Measurements from ENCODE around the gene GGTA1.

DNA sequence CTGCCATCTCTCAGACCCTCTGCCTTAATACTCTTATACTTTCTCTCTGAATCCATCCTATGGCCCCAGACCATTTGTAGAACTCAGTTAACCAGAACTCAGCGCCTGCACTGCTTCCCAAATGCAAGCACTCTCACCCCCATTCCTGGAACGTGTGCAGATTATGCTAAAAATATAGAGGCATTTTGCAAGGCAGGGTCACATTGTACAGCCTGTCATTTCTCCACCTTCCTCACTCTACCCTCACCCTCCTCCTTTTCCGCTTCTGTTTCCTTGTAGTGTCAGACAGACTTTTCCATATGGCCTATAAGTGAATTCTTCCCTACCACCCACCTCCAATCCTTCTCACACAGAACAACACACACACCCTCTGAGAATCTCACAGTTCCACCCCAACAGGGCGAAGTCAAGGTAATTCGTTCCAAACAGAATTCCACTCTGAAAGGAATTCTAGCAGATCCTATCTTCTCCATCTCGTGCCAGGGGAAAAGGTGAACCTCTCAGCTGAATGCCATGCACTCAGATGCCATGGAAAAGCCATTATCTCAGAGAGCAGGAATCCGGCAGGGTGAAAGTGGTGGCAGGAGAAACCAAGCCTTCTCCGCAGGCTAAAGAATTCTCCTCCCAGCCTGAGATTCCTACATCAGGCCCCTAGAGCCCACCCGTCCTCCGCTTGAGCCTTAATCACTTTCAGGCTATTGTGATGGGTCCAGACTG is 25.3 kb downstream of the GGTA1 start:
- TF ChIP-seq, protein P1, sequence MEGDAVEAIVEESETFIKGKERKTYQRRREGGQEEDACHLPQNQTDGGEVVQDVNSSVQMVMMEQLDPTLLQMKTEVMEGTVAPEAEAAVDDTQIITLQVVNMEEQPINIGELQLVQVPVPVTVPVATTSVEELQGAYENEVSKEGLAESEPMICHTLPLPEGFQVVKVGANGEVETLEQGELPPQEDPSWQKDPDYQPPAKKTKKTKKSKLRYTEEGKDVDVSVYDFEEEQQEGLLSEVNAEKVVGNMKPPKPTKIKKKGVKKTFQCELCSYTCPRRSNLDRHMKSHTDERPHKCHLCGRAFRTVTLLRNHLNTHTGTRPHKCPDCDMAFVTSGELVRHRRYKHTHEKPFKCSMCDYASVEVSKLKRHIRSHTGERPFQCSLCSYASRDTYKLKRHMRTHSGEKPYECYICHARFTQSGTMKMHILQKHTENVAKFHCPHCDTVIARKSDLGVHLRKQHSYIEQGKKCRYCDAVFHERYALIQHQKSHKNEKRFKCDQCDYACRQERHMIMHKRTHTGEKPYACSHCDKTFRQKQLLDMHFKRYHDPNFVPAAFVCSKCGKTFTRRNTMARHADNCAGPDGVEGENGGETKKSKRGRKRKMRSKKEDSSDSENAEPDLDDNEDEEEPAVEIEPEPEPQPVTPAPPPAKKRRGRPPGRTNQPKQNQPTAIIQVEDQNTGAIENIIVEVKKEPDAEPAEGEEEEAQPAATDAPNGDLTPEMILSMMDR (conservative IDR thresholded peaks at IDR 0.05; ENCODE audit: low read depth in 2 of 2): no peak
- TF ChIP-seq JUNB (IDR thresholded peaks at IDR 0.05; ENCODE audit: unreplicated experiment): no peak
- no peak for TF ChIP-seq EZH2 (IDR thresholded peaks at IDR 0.05; ENCODE audit: low read depth, unreplicated experiment)
- no peak for TF ChIP-seq NANOG (IDR thresholded peaks at IDR 0.05; ENCODE audit: borderline replicate concordance)
- no peak for TF ChIP-seq EZH2phosphoT487 (IDR thresholded peaks at IDR 0.05; ENCODE audit: unreplicated experiment)
- no peak for TF ChIP-seq POLR2AphosphoS5 (IDR thresholded peaks at IDR 0.05; ENCODE audit: low read depth)
- TF ChIP-seq, protein P2, sequence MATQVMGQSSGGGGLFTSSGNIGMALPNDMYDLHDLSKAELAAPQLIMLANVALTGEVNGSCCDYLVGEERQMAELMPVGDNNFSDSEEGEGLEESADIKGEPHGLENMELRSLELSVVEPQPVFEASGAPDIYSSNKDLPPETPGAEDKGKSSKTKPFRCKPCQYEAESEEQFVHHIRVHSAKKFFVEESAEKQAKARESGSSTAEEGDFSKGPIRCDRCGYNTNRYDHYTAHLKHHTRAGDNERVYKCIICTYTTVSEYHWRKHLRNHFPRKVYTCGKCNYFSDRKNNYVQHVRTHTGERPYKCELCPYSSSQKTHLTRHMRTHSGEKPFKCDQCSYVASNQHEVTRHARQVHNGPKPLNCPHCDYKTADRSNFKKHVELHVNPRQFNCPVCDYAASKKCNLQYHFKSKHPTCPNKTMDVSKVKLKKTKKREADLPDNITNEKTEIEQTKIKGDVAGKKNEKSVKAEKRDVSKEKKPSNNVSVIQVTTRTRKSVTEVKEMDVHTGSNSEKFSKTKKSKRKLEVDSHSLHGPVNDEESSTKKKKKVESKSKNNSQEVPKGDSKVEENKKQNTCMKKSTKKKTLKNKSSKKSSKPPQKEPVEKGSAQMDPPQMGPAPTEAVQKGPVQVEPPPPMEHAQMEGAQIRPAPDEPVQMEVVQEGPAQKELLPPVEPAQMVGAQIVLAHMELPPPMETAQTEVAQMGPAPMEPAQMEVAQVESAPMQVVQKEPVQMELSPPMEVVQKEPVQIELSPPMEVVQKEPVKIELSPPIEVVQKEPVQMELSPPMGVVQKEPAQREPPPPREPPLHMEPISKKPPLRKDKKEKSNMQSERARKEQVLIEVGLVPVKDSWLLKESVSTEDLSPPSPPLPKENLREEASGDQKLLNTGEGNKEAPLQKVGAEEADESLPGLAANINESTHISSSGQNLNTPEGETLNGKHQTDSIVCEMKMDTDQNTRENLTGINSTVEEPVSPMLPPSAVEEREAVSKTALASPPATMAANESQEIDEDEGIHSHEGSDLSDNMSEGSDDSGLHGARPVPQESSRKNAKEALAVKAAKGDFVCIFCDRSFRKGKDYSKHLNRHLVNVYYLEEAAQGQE (IDR thresholded peaks at IDR 0.05; ENCODE audit: unreplicated experiment): no peak
- TF ChIP-seq ZNF331 (CRISPR knock-in tag; IDR thresholded peaks at IDR 0.05; ENCODE audit: low read depth): no peak
- TF ChIP-seq CREB1 (CRISPR knock-in tag; IDR thresholded peaks at IDR 0.05; ENCODE audit: low read depth): no peak
- no peak for TF ChIP-seq STAT1 (IDR thresholded peaks at IDR 0.05; ENCODE audit: unreplicated experiment)
- TF ChIP-seq, protein P3, sequence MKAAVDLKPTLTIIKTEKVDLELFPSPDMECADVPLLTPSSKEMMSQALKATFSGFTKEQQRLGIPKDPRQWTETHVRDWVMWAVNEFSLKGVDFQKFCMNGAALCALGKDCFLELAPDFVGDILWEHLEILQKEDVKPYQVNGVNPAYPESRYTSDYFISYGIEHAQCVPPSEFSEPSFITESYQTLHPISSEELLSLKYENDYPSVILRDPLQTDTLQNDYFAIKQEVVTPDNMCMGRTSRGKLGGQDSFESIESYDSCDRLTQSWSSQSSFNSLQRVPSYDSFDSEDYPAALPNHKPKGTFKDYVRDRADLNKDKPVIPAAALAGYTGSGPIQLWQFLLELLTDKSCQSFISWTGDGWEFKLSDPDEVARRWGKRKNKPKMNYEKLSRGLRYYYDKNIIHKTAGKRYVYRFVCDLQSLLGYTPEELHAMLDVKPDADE (IDR thresholded peaks at IDR 0.05): no peak
- no peak for TF ChIP-seq ZNF114 (CRISPR knock-in tag; IDR thresholded peaks at IDR 0.05)

All from GM23338 (cell line).